B cell (primary cell): ENCODE results near the gene PTPRN2. TPM values are rescaled to one million over a fixed set of nuclear protein-coding genes. Genes with fewer than 3 reads are reported as not detected.

Experiments
- ATAC-seq: fragments of 200-7000 bp; cut with Tn5 transposase; one replicate; pipeline ENCODE4 v1.10.0; 2021; ENCODE audit warnings: low read depth, mild to moderate bottlenecking, moderate number of reproducible peaks, moderate library complexity
- CTCF ChIA-PET: fragments of 350-600 bp; sonication (Branson Sonifier 250); formaldehyde crosslinking; loops from one replicate; lab custom pipeline; 2021; ENCODE audit warnings: antibody characterized with exemption, inconsistent platforms; lab: Charles Lee
- POLR2A ChIA-PET: fragments of 350-600 bp; sonication (Branson Sonifier 250); formaldehyde crosslinking; loops from one replicate; lab custom pipeline; 2021; ENCODE audit warnings: antibody characterized with exemption; lab: Charles Lee
- DNase-seq: peaks from one replicate; pipeline ENCODE4 v3.0.0; 2013
- H2AFZ ChIP-seq: 2 replicates; pipeline ENCODE4 v1.6.1; 2012; ENCODE audit warnings: mild to moderate bottlenecking, low read depth, low read length; ENCODE audit not compliant: insufficient read depth, poor library complexity, severe bottlenecking
- H3K27ac ChIP-seq, 2 donors: 1 replicate in 1 of 2; 2 replicates in 1 of 2; pipeline ENCODE4 v1.5.1; 2012 to 2013; ENCODE audit warnings: low read length in 2 of 2, mild to moderate bottlenecking in 2 of 2, moderate library complexity in 1 of 2
- H3K27me3 ChIP-seq, 4 experiments: fragments of 200-600 bp in 1 of 4; sonication (generic) in 1 of 4; replicated peaks in 1 of 4; 1 replicate in 2 of 4; 2 replicates in 2 of 4; pipeline versions ENCODE4 v1.6.1 to v1.7.0; 2013 to 2016; ENCODE audit warnings: low read length in 3 of 4, mild to moderate bottlenecking in 2 of 4, mixed read lengths in 1 of 4, moderate library complexity in 1 of 4; ENCODE audit not compliant: insufficient read depth in 4 of 4, control insufficient read depth in 3 of 4; ENCODE audit errors: control extremely low read depth in 1 of 4
- H3K36me3 ChIP-seq, 2 experiments: replicated peaks in 1 of 2; 1 replicate in 1 of 2; 2 replicates in 1 of 2; pipeline versions ENCODE4 v1.6.1 to v1.7.1; 2013; ENCODE audit warnings: low read length in 1 of 2; ENCODE audit not compliant: insufficient read depth in 2 of 2, control insufficient read depth in 1 of 2; ENCODE audit errors: control extremely low read depth in 1 of 2, extremely low read depth in 1 of 2
- H3K4me1 ChIP-seq, 2 donors: fragments of 200-600 bp in 1 of 2; sonication (generic) in 1 of 2; 1 replicate in 1 of 2; 2 replicates in 1 of 2; pipeline versions ENCODE4 v1.5.1 to v1.6.1; 2013 to 2017; ENCODE audit warnings: low read length in 2 of 2; ENCODE audit not compliant: control insufficient read depth in 2 of 2, insufficient read depth in 2 of 2
- H3K4me2 ChIP-seq: replicated peaks from 2 replicates; pipeline ENCODE3; 2012; ENCODE audit warnings: mild to moderate bottlenecking, low read depth, low read length; ENCODE audit not compliant: poor library complexity, severe bottlenecking
- H3K4me3 ChIP-seq, 5 experiments: fragments of 200-600 bp in 1 of 5; sonication (generic) in 1 of 5; 1 replicate in 3 of 5; 2 replicates in 2 of 5; pipeline versions ENCODE4 v1.5.1 to v1.7.0; 2011 to 2016; ENCODE audit warnings: low read length in 4 of 5, mild to moderate bottlenecking in 4 of 5, low read depth in 2 of 5, control low read depth in 1 of 5, moderate library complexity in 1 of 5; ENCODE audit not compliant: insufficient read depth in 1 of 5; ENCODE audit errors: control extremely low read depth in 1 of 5, extremely low read depth in 1 of 5
- H3K79me2 ChIP-seq: fragments of 200-600 bp; sonication (generic); one replicate; pipeline ENCODE4 v1.6.0; 2016; ENCODE audit warnings: low read length; ENCODE audit not compliant: control insufficient read depth, insufficient read depth
- H3K9ac ChIP-seq: fragments of 200-600 bp; sonication (generic); 2 replicates; pipeline ENCODE4 v1.6.1; 2017; ENCODE audit warnings: mild to moderate bottlenecking, low read length, moderate library complexity
- H3K9me3 ChIP-seq, 3 donors: one replicate each; pipeline versions ENCODE4 v1.6.1 to v1.7.1; 2013; ENCODE audit warnings: low read length in 2 of 3; ENCODE audit not compliant: control insufficient read depth in 2 of 3, insufficient read depth in 1 of 3; ENCODE audit errors: control extremely low read depth in 1 of 3
- H4K20me1 ChIP-seq: 2 replicates; pipeline ENCODE4 v1.6.0; 2012; ENCODE audit warnings: mild to moderate bottlenecking, low read length; ENCODE audit not compliant: insufficient read depth, control insufficient read depth, poor library complexity, severe bottlenecking
- H3K27ac Mint-ChIP-seq: one replicate; pipeline ENCODE4 v1.8.0; 2021; ENCODE audit warnings: mixed read lengths
- H3K27me3 Mint-ChIP-seq: one replicate; pipeline ENCODE4 v1.8.0; 2021; ENCODE audit warnings: mixed read lengths
- H3K4me1 Mint-ChIP-seq: one replicate; pipeline ENCODE4 v1.8.0; 2021; ENCODE audit warnings: mixed read lengths
- H3K4me3 Mint-ChIP-seq: one replicate; pipeline ENCODE4 v1.8.0; 2021; ENCODE audit warnings: mixed read lengths
- H3K9me3 Mint-ChIP-seq: one replicate; pipeline ENCODE4 v1.8.0; 2022; ENCODE audit warnings: mixed read lengths; ENCODE audit not compliant: insufficient read depth
- EZH2 ChIP-seq: IDR thresholded peaks from 2 replicates; pipeline ENCODE4 v1.6.1; 2012; ENCODE audit warnings: borderline replicate concordance, low read depth, mild to moderate bottlenecking, moderate library complexity, low read length; ENCODE audit not compliant: insufficient read depth, poor library complexity, severe bottlenecking
- WGBS: methylation state at CpG from one replicate; pipeline ENCODE4 v1.1.5; 2013; ENCODE audit warnings: missing lambda C conversion rate; ENCODE audit not compliant: insufficient coverage; 5-methylcytosine and 5-hydroxymethylcytosine counted together
- intact Hi-C: fragments of 100-400 bp; cut with micrococcal nuclease; formaldehyde crosslinking; loops from one replicate; pipeline ENCODE4 v1.10.0; 2022
- polyA plus RNA-seq: library from polyadenylated mRNA; depleted of rRNA; stranded (reverse); fragments of >200 nt; gene quantifications from 2 replicates; pipeline ENCODE4 v1.2.3, GENCODE V29; 2012
- total RNA-seq, 2 donors: library from RNA; stranded (reverse); fragments of 120-200 nt in 1 of 2; gene quantifications; 1 replicate in 1 of 2; 2 replicates in 1 of 2; pipeline versions ENCODE4 v1.2.3 to v1.2.4, GENCODE V29; 2013 to 2022
- TF ChIP-seq, protein P1 (sequence below): fragments of 200-600 bp; IDR thresholded peaks from one replicate; pipeline ENCODE4 v1.8.0; 2022; ENCODE audit warnings: antibody characterized with exemption, mild to moderate bottlenecking

Gene PTPRN2
- total and polyA plus RNA-seq, 2 donors (not counting 1 experiment from before 2014, with no cell fraction given): 2.0 to 5.0 TPM

DNA sequence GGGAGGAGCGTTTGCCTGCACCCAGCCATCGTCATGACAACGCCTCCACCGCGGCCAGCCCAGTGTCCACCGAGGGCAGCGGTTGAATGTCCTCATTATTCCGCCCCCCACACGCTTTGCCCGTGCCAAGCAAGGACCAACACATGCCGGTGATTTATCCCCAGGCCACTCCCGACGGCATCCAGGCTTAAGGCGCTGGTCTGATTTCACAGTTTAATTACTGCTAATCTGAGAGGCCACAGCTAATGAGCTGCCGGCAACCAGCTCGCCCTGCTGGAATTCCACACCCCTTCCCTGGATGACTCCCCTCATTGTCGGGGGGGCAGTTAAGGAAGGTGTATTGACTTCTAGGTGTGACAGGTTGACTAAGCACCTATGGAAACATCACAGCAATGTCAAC lies 818.5 kb downstream of the PTPRN2 start:
- WGBS: 88% methylated on average over 14 of the region's 17 CpGs
- DNase-seq: no peak
- H4K20me1 ChIP-seq: no peaks in the 10 kb centered on the region
- Mint-ChIP-seq H3K27me3 (no peaks in the 10 kb centered on the region), H3K4me1 (no peaks in the 10 kb centered on the region), H3K27ac (no peak overlapping the region), H3K9me3 (peaks cover 22% of the 10 kb centered on the region), H3K4me3 (no peak overlapping the region)
- ChIA-PET CTCF (no interaction called here), POLR2A (no interaction called here)
- ATAC-seq: no peak
- peaks cover 0 to 40% (median 0%) of the 10 kb centered on the region in 3 donors for H3K9me3 ChIP-seq
- H3K27me3 ChIP-seq: no peaks in the 10 kb centered on the region
- intact Hi-C loops: no loop called here
- H2AFZ ChIP-seq: no peak overlapping the region
- H3K9ac ChIP-seq: no peak overlapping the region
- H3K79me2 ChIP-seq: no peaks in the 10 kb centered on the region
- H3K36me3 ChIP-seq: no peaks in the 10 kb centered on the region
- TF ChIP-seq, protein P1, sequence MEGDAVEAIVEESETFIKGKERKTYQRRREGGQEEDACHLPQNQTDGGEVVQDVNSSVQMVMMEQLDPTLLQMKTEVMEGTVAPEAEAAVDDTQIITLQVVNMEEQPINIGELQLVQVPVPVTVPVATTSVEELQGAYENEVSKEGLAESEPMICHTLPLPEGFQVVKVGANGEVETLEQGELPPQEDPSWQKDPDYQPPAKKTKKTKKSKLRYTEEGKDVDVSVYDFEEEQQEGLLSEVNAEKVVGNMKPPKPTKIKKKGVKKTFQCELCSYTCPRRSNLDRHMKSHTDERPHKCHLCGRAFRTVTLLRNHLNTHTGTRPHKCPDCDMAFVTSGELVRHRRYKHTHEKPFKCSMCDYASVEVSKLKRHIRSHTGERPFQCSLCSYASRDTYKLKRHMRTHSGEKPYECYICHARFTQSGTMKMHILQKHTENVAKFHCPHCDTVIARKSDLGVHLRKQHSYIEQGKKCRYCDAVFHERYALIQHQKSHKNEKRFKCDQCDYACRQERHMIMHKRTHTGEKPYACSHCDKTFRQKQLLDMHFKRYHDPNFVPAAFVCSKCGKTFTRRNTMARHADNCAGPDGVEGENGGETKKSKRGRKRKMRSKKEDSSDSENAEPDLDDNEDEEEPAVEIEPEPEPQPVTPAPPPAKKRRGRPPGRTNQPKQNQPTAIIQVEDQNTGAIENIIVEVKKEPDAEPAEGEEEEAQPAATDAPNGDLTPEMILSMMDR: no peak
- TF ChIP-seq EZH2: no peak
- no peak overlapping the region for H3K4me3 ChIP-seq
- no peak overlapping the region for H3K27ac ChIP-seq
- H3K4me2 ChIP-seq: no peak overlapping the region
- no peaks in the 10 kb centered on the region for H3K4me1 ChIP-seq

DNA sequence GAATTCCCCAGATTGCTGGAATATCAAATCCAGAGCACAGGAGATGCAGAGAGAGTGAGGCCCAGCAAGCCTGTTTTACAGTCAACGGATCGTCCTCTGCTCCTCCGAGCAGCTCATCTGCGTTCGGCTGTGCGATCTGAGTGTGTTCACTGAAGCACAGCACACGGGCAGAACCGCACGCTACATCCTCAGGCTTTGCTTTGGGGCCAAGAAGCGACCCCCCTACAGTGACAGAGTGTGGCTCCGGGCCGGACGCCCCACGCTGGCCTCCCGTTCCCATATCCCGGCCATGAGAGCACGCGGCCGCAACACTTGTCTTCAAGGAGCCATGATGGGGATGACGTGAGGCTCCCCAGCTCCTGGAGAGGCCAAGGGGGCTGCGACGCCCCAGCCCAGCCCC lies 819.4 kb downstream of the PTPRN2 start:
- Histone ChIP-seq H3K27me3 (no peaks in the 10 kb centered on the region), H3K4me3 (no peak overlapping the region), H3K9me3 (peaks cover 0 to 46% (median 0%) of the 10 kb centered on the region in 3 donors), H2AFZ (no peak overlapping the region), H3K79me2 (no peaks in the 10 kb centered on the region), H3K36me3 (no peaks in the 10 kb centered on the region), H3K4me2 (no peak overlapping the region), H3K4me1 (no peaks in the 10 kb centered on the region), H3K27ac (no peak overlapping the region), H4K20me1 (no peaks in the 10 kb centered on the region), H3K9ac (no peak overlapping the region)
- ChIA-PET POLR2A (no interaction called here), CTCF (no interaction called here)
- 88% methylated on average over 22 of the region's 22 CpGs for WGBS
- no peak for ATAC-seq
- no peak for DNase-seq
- H3K27me3 Mint-ChIP-seq: no peaks in the 10 kb centered on the region
- H3K4me3 Mint-ChIP-seq: no peak overlapping the region
- intact Hi-C loops: no loop called here
- no peak overlapping the region for H3K27ac Mint-ChIP-seq
- no peaks in the 10 kb centered on the region for H3K4me1 Mint-ChIP-seq
- TF ChIP-seq EZH2: no peak
- TF ChIP-seq, protein P1: no peak
- H3K9me3 Mint-ChIP-seq: peaks cover 24% of the 10 kb centered on the region
